Activated CD4-positive, alpha-beta T cell treated with anti-CD3 and anti-CD28 coated beads, Interleukin-2, amount 10 ng/mL, durations not matched to agents 24 days and 14 days (primary cell): ENCODE data around the gene HOXB9. TPM values are rescaled to one million over a fixed set of nuclear protein-coding genes. Genes with fewer than 3 reads are reported as not detected.

Experiments
- DNase-seq: peaks from one replicate; pipeline ENCODE4 v3.0.0; 2022
- H3K27ac Mint-ChIP-seq: one replicate; pipeline ENCODE4 v1.8.0; 2022; ENCODE audit warnings: mild to moderate bottlenecking, mixed read lengths
- H3K27me3 Mint-ChIP-seq: one replicate; pipeline ENCODE4 v1.8.0; 2022; ENCODE audit warnings: mixed read lengths
- H3K36me3 Mint-ChIP-seq: one replicate; pipeline ENCODE4 v1.8.0; 2022; ENCODE audit warnings: low read depth, mild to moderate bottlenecking, mixed read lengths
- H3K4me1 Mint-ChIP-seq: one replicate; pipeline ENCODE4 v1.8.0; 2021; ENCODE audit warnings: mixed read lengths
- H3K4me3 Mint-ChIP-seq: one replicate; pipeline ENCODE4 v1.8.0; 2022; ENCODE audit warnings: mild to moderate bottlenecking, moderate library complexity, mixed read lengths
- H3K9me3 Mint-ChIP-seq: one replicate; pipeline ENCODE4 v1.8.0; 2021; ENCODE audit warnings: mixed read lengths
- intact Hi-C: fragments of 100-400 bp; cut with micrococcal nuclease; formaldehyde crosslinking; loops from one replicate; pipeline ENCODE4 v1.15.1; 2023
- total RNA-seq: library from RNA; stranded (reverse); gene quantifications from 2 replicates; pipeline ENCODE4 v1.2.3, GENCODE V29; 2022

The HOXB9 gene
- total RNA-seq, 1 donor from 2014 or later, result 0.30 TPM

- Mint-ChIP-seq H3K36me3 (no peaks in the 10 kb centered on the region), H3K27me3 (peaks cover 90% of the 10 kb centered on the region), H3K4me3 (peak overlapping the region; percentile 33), H3K4me1 (peaks cover 6% of the 10 kb centered on the region), H3K27ac (no peak overlapping the region), H3K9me3 (no peaks in the 10 kb centered on the region)
- intact Hi-C loops, result no loop called here
- DNase-seq, result no peak
Measured at GRCh38 chr17:48632579-48633265, 6.6 kb upstream of the HOXB9 start.

DNA sequence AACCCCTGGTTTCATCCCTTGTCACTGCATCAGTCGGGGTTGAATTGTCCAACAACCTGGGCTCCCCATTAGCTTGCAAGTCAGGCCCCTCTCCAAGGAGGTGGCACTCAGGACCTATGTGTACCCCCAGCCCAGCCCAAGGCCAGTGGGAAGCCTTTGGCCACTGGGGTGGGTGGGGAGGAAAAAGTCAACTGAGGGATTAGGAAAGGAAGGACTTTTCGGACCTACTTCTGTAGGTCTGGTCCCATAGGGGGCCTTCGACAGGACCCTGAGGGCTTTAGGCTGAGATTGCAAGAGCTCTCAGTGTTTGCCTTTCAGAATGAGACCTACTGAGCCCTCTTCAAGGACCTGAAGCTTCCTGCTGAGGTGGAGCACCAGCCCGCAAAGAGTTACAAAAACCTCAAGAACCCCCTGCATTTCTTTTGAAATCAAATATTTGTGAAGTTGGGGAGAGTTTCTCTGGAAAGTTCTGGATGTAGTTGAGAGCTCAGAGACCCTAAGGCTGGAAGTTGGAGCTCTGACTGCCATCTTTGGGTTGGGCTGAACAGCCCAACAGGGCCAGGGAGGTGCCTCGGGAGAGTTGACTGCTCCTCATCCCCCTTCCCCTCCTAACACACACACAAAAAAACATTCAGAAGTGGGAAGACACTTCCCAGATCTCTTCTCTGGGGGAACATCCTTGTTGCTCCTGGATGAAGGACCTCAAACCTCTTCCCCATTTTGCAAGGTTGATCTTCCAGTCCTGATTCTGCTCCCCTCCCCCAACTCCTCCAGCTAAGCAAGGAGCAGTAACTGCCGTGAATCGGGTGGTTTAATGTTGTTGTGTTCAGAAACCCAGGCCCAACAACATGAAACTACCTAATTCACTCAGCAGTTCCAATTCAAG lies 5.8 kb upstream of the HOXB9 start:
- intact Hi-C loops, result no loop called here
- Mint-ChIP-seq H3K27ac (no peak overlapping the region), H3K9me3 (no peaks in the 10 kb centered on the region), H3K36me3 (no peaks in the 10 kb centered on the region), H3K4me1 (peaks cover 6% of the 10 kb centered on the region), H3K27me3 (peaks cover 90% of the 10 kb centered on the region), H3K4me3 (no peak overlapping the region)
- no peak for DNase-seq

DNA sequence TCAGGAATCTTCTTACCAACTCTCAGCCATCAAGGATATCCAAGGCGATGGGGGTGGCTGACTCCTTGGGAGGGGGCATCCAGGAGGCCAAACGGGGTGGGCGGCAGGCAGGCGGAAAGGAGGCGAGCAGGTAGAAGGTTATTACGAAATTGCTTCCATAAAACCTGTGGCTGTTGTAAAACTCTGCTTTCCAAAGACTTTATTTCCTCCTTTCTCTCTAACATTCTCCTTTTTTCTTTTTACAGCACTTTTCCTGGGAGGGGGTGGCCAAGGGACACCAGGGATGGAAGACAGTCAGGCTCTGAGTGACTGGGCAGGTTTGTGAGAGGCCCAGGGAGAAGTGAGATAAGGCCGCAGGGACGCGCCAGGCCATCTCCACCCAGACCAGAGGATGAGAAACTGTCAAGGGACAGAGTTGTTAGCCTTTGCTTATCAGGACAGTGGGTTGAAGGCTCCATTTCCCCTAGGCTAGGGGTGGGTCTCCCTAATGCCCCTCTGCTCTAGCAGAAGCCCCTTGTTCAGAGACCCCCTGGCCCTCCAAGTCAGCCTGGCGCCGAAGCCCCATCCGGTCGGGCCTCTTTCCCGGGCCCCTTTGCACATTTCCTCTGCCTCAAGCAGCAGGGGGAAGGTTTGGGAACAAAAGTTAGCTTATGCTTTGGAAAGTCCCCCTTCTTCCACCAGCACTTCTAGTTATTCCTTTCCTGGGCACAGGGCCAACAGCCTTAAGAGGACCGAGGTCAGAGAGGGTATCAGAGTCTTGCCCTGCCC lies 5.0 kb upstream of the HOXB9 start:
- no peak for DNase-seq
- intact Hi-C loops, result no loop called here
- H3K4me3 Mint-ChIP-seq, result no peak overlapping the region
- H3K27me3 Mint-ChIP-seq, result peaks cover 89% of the 10 kb centered on the region
- H3K9me3 Mint-ChIP-seq, result no peaks in the 10 kb centered on the region
- no peaks in the 10 kb centered on the region for H3K36me3 Mint-ChIP-seq
- peaks cover 8% of the 10 kb centered on the region for H3K4me1 Mint-ChIP-seq
- H3K27ac Mint-ChIP-seq, result no peak overlapping the region

- H3K27me3 Mint-ChIP-seq, result peaks cover 84% of the 10 kb centered on the region
- no peak for DNase-seq
- no peak overlapping the region for H3K4me3 Mint-ChIP-seq
- no peaks in the 10 kb centered on the region for H3K9me3 Mint-ChIP-seq
- H3K36me3 Mint-ChIP-seq, result no peaks in the 10 kb centered on the region
- peaks cover 11% of the 10 kb centered on the region for H3K4me1 Mint-ChIP-seq
- intact Hi-C loops, result no loop called here
- no peak overlapping the region for H3K27ac Mint-ChIP-seq
Measured at GRCh38 chr17:48630009-48630924, 4.1 kb upstream of the HOXB9 start.

- Mint-ChIP-seq H3K27ac (no peak overlapping the region), H3K4me1 (peaks cover 11% of the 10 kb centered on the region), H3K4me3 (no peak overlapping the region), H3K36me3 (no peaks in the 10 kb centered on the region), H3K27me3 (peaks cover 79% of the 10 kb centered on the region), H3K9me3 (no peaks in the 10 kb centered on the region)
- intact Hi-C loops, result loop anchor here (5.0 kb wide), 1 partner anchor 37 kb away; the partner anchor contains the start of genes HOXB3 and HOXB5
- DNase-seq, result no peak
Measured at GRCh38 chr17:48629411-48629759, 3.2 kb upstream of the HOXB9 start.

- H3K36me3 Mint-ChIP-seq, result no peaks in the 10 kb centered on the region
- H3K4me3 Mint-ChIP-seq, result no peak overlapping the region
- peaks cover 80% of the 10 kb centered on the region for H3K27me3 Mint-ChIP-seq
- DNase-seq, result no peak
- H3K27ac Mint-ChIP-seq, result no peak overlapping the region
- peaks cover 12% of the 10 kb centered on the region for H3K4me1 Mint-ChIP-seq
- no peaks in the 10 kb centered on the region for H3K9me3 Mint-ChIP-seq
- intact Hi-C loops, result loop anchor here (5.0 kb wide), 1 partner anchor 37 kb away; the partner anchor contains the start of genes HOXB3 and HOXB5
Measured at GRCh38 chr17:48628649-48629410, 2.7 kb upstream of the HOXB9 start.

- H3K36me3 Mint-ChIP-seq, result no peaks in the 10 kb centered on the region
- no peaks in the 10 kb centered on the region for H3K9me3 Mint-ChIP-seq
- H3K4me3 Mint-ChIP-seq, result no peak overlapping the region
- no peak for DNase-seq
- H3K27me3 Mint-ChIP-seq, result peaks cover 81% of the 10 kb centered on the region
- no peak overlapping the region for H3K27ac Mint-ChIP-seq
- intact Hi-C loops, result loop anchor here (5.0 kb wide), 1 partner anchor 36 kb away; the partner anchor contains the start of genes HOXB3 and HOXB5
- H3K4me1 Mint-ChIP-seq, result peaks cover 13% of the 10 kb centered on the region
Measured at GRCh38 chr17:48627623-48628521, 1.7 kb upstream of the HOXB9 start.

- H3K27ac Mint-ChIP-seq, result no peak overlapping the region
- intact Hi-C loops, result loop anchor here (5.0 kb wide), 1 partner anchor 35 kb away; the partner anchor contains the start of genes HOXB3 and HOXB5
Measured at GRCh38 chr17:48627118-48627597, 1.0 kb upstream of the HOXB9 start.

GRCh38 chr17:48625495-48626244 lies 488 bp downstream of the HOXB9 start:
- Mint-ChIP-seq H3K4me1 (peaks cover 10% of the 10 kb centered on the region), H3K27me3 (peaks cover 82% of the 10 kb centered on the region), H3K9me3 (no peaks in the 10 kb centered on the region), H3K4me3 (peak overlapping the region; percentile 85), H3K36me3 (no peaks in the 10 kb centered on the region), H3K27ac (peak overlapping the region; percentile 64)
- peak; percentile 81 for DNase-seq
- intact Hi-C loops, result loop anchor here (1.0 to 5.0 kb wide), 2 partner anchors 11 to 33 kb away; partner anchors contain the start of genes HOXB3 and HOXB5

More at GRCh38 chr17:48627118-48627597, 1.0 kb upstream of the HOXB9 start:
- no peaks in the 10 kb centered on the region for H3K9me3 Mint-ChIP-seq
- H3K4me3 Mint-ChIP-seq, result peak overlapping the region; percentile 85
- no peak for DNase-seq
- H3K36me3 Mint-ChIP-seq, result no peaks in the 10 kb centered on the region
- peaks cover 10% of the 10 kb centered on the region for H3K4me1 Mint-ChIP-seq
- peaks cover 81% of the 10 kb centered on the region for H3K27me3 Mint-ChIP-seq

- peak; percentile 78 for DNase-seq
- intact Hi-C loops, result loop anchor here (5.0 kb wide), 1 partner anchor 33 kb away; the partner anchor contains the start of genes HOXB3 and HOXB5
- H3K27ac Mint-ChIP-seq, result no peak overlapping the region
- peak overlapping the region; percentile 85 for H3K4me3 Mint-ChIP-seq
- H3K9me3 Mint-ChIP-seq, result no peaks in the 10 kb centered on the region
- no peaks in the 10 kb centered on the region for H3K36me3 Mint-ChIP-seq
- peaks cover 82% of the 10 kb centered on the region for H3K27me3 Mint-ChIP-seq
- peaks cover 10% of the 10 kb centered on the region for H3K4me1 Mint-ChIP-seq
Measured at GRCh38 chr17:48624544-48625494, 1.3 kb downstream of the HOXB9 start.
